ENCODE results near the gene GAPDH. TPM values are rescaled to one million over a fixed set of nuclear protein-coding genes. Genes with fewer than 3 reads are reported as not detected.
A peak's percentile ranks its signal among the peaks of the same experiment; 100 is the strongest.

Gene GAPDH
- total RNA-seq, 1 donor from 2014 or later, result 2,078 TPM

DNA sequence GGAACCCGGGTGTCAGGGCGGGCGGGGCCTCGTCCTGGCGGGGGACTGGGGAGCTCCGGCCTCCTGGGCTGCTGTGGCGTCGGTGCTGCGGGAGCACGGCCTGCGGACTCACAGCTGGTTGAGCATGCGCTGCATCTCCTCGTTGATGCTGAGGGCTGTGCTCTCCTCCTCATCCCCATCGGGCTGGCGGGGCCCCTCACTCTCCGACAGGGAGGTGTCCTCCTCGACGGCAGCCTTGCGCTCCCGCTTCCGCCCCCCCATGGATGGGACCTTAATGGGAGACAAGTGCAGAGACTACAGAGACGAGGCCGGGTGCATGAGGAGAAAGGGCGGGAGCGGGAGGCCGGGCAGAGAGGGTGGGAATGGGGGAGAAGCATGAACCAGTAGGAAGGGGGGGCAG lies 14.2 kb downstream of the GAPDH start:
- Mint-ChIP-seq H3K4me3 (no peak overlapping the region), H3K27ac (peak overlapping the region; percentile 30), H3K36me3 (peaks cover 6% of the 10 kb centered on the region), H3K27me3 (ENCODE audit: low read depth) (no peaks in the 10 kb centered on the region), H3K4me1 (peaks cover 34% of the 10 kb centered on the region), H3K9me3 (no peaks in the 10 kb centered on the region)
- TF ChIP-seq, protein P1, sequence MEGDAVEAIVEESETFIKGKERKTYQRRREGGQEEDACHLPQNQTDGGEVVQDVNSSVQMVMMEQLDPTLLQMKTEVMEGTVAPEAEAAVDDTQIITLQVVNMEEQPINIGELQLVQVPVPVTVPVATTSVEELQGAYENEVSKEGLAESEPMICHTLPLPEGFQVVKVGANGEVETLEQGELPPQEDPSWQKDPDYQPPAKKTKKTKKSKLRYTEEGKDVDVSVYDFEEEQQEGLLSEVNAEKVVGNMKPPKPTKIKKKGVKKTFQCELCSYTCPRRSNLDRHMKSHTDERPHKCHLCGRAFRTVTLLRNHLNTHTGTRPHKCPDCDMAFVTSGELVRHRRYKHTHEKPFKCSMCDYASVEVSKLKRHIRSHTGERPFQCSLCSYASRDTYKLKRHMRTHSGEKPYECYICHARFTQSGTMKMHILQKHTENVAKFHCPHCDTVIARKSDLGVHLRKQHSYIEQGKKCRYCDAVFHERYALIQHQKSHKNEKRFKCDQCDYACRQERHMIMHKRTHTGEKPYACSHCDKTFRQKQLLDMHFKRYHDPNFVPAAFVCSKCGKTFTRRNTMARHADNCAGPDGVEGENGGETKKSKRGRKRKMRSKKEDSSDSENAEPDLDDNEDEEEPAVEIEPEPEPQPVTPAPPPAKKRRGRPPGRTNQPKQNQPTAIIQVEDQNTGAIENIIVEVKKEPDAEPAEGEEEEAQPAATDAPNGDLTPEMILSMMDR (IDR thresholded peaks at IDR 0.05; ENCODE audit: unreplicated experiment), result no peak
- no peak for DNase-seq (ENCODE audit: low spot score in 2 of 2, unreplicated experiment in 2 of 2)

DNA sequence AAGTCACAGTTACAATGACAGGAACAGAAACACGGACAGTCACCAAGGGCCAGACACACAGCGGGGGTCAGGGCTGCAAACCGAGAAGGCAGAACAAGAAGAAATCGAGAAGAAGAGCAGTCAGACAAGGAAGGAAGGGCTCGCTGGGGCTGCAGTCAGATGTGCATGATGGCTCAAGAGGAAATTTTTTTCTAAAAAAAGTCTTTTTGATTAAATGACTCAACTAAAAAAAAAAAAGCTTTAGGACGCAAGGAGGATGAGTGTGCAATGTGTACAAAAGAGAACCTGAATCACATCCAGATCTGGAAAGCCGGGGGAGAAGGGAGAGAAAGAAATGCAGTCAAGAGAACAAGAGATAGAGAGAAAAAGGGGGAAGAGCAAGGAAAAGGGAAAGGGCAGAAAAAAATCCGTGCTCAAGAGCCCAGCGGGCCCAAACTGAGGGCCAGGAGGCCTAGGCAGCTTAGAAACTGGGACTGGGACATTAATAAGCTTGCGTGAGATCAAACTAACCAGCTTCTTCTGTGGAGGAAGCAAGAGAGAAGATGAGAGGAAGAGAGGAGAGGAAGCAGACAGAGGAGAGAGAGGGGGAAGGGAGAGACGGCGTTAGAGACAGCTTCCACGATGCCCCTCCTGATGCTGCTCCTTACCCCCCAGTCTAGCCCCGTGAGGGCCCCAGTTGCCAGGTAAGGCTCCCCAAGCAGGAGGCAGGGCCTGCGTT lies 14.8 kb downstream of the GAPDH start:
- Mint-ChIP-seq H3K4me3 (no peak overlapping the region), H3K27ac (peak overlapping the region; percentile 47), H3K4me1 (peaks cover 38% of the 10 kb centered on the region), H3K36me3 (peaks cover 6% of the 10 kb centered on the region), H3K9me3 (no peaks in the 10 kb centered on the region), H3K27me3 (ENCODE audit: low read depth) (no peaks in the 10 kb centered on the region)
- DNase-seq (ENCODE audit: low spot score in 2 of 2, unreplicated experiment in 2 of 2), result no peak
- TF ChIP-seq, protein P1 (IDR thresholded peaks at IDR 0.05; ENCODE audit: unreplicated experiment), result no peak

DNA sequence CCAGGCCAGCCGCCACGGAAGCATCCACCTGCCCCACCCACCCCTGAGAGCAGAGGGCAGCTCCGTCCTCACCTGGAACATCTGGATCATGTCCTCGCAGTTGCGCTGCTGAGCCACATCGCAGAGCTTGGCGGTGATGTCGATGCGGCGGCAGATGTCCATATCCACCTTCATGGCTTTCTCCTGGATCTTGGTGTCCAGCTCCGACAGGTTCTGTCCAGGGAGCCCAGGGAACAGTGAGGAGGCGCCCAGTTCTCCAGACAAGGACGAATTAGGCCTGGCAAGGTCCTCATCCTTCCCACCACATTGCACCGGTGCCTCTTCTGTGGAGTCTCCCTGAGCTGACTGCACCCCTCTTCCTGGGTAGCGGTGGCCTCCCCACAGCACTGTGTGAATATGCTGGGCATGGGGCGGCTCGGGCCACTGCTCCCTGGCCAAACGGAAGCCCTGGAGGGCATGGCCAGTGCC lies 15.4 kb downstream of the GAPDH start:
- Mint-ChIP-seq H3K9me3 (no peaks in the 10 kb centered on the region), H3K36me3 (peaks cover 6% of the 10 kb centered on the region), H3K27me3 (ENCODE audit: low read depth) (no peaks in the 10 kb centered on the region), H3K4me3 (no peak overlapping the region), H3K27ac (no peak overlapping the region), H3K4me1 (peaks cover 44% of the 10 kb centered on the region)
- TF ChIP-seq, protein P1 (IDR thresholded peaks at IDR 0.05; ENCODE audit: unreplicated experiment), result no peak
- DNase-seq (ENCODE audit: low spot score in 2 of 2, unreplicated experiment in 2 of 2), result no peak

DNA sequence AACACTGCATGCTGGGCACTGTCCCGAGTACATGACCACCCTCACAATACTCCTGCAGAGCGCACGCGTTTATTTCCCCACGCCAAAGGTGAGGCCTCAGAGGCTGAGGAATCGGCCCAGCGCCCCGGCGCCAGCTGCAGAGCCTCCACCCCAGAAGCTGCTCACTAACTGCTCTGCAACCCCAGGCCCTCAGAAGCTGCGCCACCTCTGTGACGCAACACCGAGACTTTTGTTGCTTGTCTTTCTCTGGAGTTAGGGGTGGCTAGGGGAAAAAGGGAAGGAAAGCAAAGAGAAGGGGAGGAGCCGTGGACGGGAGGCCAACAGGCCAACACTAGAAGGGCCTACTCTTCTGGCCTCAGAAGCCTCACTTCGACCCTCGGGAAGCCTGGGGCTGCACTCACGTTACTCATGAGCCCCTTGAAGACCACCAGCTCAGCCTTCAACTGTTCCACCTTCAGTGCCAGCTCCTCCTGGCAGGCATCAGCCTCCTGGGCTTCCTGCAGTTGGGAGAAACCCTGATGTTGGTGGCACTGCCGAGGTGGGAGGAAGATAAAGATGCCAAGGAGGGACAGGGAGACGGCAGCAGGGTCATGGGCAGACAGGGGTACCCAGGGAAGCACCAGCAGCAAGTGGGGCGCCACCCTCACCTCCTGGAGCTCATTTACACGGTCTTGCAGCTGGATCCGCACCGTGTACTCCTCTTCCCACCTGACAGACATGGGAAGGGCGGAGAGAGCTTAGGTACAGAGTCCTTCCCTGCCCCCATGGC lies 16.2 kb downstream of the GAPDH start:
- TF ChIP-seq, protein P1 (IDR thresholded peaks at IDR 0.05; ENCODE audit: unreplicated experiment), result no peak
- no peaks in the 10 kb centered on the region for H3K27me3 Mint-ChIP-seq (ENCODE audit: low read depth)
- H3K36me3 Mint-ChIP-seq, result peaks cover 6% of the 10 kb centered on the region
- DNase-seq (ENCODE audit: low spot score in 2 of 2, unreplicated experiment in 2 of 2), result no peak
- H3K4me1 Mint-ChIP-seq, result peaks cover 49% of the 10 kb centered on the region
- H3K27ac Mint-ChIP-seq, result no peak overlapping the region
- no peak overlapping the region for H3K4me3 Mint-ChIP-seq
- no peaks in the 10 kb centered on the region for H3K9me3 Mint-ChIP-seq

DNA sequence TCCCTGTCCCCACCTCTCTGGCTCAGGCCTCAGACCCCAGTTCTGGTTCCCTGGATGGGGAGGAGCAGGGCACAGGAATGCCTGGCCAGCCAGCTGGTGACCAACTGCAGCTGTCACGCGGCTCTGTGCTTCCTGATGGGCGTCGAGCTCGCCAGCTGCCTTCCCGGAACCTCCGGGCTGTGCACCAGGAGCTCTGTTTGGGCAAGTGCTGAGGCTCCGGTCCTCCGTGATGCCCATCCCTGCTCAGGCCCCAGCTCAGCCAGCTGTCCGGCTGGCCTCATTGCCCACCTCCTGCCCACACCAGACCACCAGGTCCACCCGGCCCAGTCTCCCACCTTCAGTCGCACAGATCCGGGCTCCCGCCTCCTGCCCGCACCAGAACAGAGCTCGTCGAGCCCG lies 16.7 kb downstream of the GAPDH start:
- H3K4me1 Mint-ChIP-seq, result peaks cover 49% of the 10 kb centered on the region
- no peak overlapping the region for H3K4me3 Mint-ChIP-seq
- no peaks in the 10 kb centered on the region for H3K27me3 Mint-ChIP-seq (ENCODE audit: low read depth)
- H3K36me3 Mint-ChIP-seq, result peaks cover under 1% of the 10 kb centered on the region
- H3K27ac Mint-ChIP-seq, result peak overlapping the region; percentile 16
- H3K9me3 Mint-ChIP-seq, result no peaks in the 10 kb centered on the region
- TF ChIP-seq, protein P1 (IDR thresholded peaks at IDR 0.05; ENCODE audit: unreplicated experiment), result no peak
- no peak for DNase-seq (ENCODE audit: low spot score in 2 of 2, unreplicated experiment in 2 of 2)

Data from mesothelial cell of epicardium (in vitro differentiated cells).